Osteoblast (primary cell): ENCODE data around the gene CXCL6. TPM values are rescaled to one million over a fixed set of nuclear protein-coding genes. Genes with fewer than 3 reads are reported as not detected.
A peak's percentile ranks its signal among the peaks of the same experiment; 100 is the strongest.

ENCODE experiments used
- DNase-seq: peaks from one replicate; pipeline ENCODE4 v3.0.0; 2011; ENCODE audit warnings: low spot score, mixed read lengths; ENCODE audit not compliant: insufficient read length; ENCODE audit errors: missing footprints
- H2AFZ ChIP-seq: 2 replicates; pipeline ENCODE4 v1.6.0; 2011; ENCODE audit warnings: mild to moderate bottlenecking, low read length
- H3K27ac ChIP-seq: 2 replicates; pipeline ENCODE4 v1.5.1; 2011; ENCODE audit warnings: mild to moderate bottlenecking, low read depth, low read length, moderate library complexity
- H3K27me3 ChIP-seq: 2 replicates; pipeline ENCODE4 v1.6.0; 2012; ENCODE audit warnings: mild to moderate bottlenecking, control low read depth, inconsistent platforms, low read length, moderate library complexity; ENCODE audit not compliant: insufficient read depth
- H3K36me3 ChIP-seq: 2 replicates; pipeline ENCODE4 v1.5.1; 2011; ENCODE audit warnings: mild to moderate bottlenecking, low read length, control low read depth, moderate library complexity; ENCODE audit not compliant: insufficient read depth
- H3K4me1 ChIP-seq: 2 replicates; pipeline ENCODE4 v1.5.1; 2011; ENCODE audit warnings: mild to moderate bottlenecking, low read length, control low read depth, moderate library complexity; ENCODE audit not compliant: insufficient read depth
- H3K4me2 ChIP-seq: 2 replicates; pipeline ENCODE4 v1.6.0; 2011; ENCODE audit warnings: mild to moderate bottlenecking, low read length; ENCODE audit not compliant: insufficient read depth
- H3K4me3 ChIP-seq: fragments of 200-600 bp; sonication (generic); 3 replicates; pipeline ENCODE4 v1.5.1; 2012; ENCODE audit warnings: mild to moderate bottlenecking, low read length, inconsistent platforms; ENCODE audit not compliant: insufficient read depth
- H3K79me2 ChIP-seq: 2 replicates; pipeline ENCODE4 v1.6.0; 2012; ENCODE audit warnings: mild to moderate bottlenecking, low read length, control low read depth, inconsistent platforms; ENCODE audit not compliant: insufficient read depth
- H3K9me3 ChIP-seq: 2 replicates; pipeline ENCODE4 v1.5.1; 2011; ENCODE audit warnings: low read depth, low read length, control low read depth
- H4K20me1 ChIP-seq: 2 replicates; pipeline ENCODE4 v1.6.0; 2012; ENCODE audit warnings: mild to moderate bottlenecking, low read length, control low read depth; ENCODE audit not compliant: insufficient read depth
- CTCF ChIP-seq: IDR thresholded peaks from 2 replicates; pipeline ENCODE4 v1.5.1; 2011; ENCODE audit warnings: mild to moderate bottlenecking, low read depth, low read length, moderate library complexity; ENCODE audit errors: extremely low read depth
- total RNA-seq: library from RNA; depleted of rRNA; stranded (reverse); fragments of >200 nt; gene quantifications from 2 replicates; pipeline ENCODE4 v1.2.3, GENCODE V29; 2012

CXCL6 gene
- total RNA-seq, 1 donor, result 1.1 TPM

GRCh38 chr4:73844345-73844744 lies 7.9 kb downstream of the CXCL6 start:
- Histone ChIP-seq H3K36me3 (no peaks in the 10 kb centered on the region), H3K9me3 (no peaks in the 10 kb centered on the region), H3K27me3 (no peaks in the 10 kb centered on the region), H4K20me1 (no peaks in the 10 kb centered on the region), H3K4me3 (no peak overlapping the region), H2AFZ (no peak overlapping the region), H3K4me1 (peaks cover 20% of the 10 kb centered on the region), H3K4me2 (peak overlapping the region; percentile 29), H3K27ac (peak overlapping the region; percentile 49), H3K79me2 (no peaks in the 10 kb centered on the region)
- no peak for TF ChIP-seq CTCF
- DNase-seq, result peak; percentile 79

GRCh38 chr4:73844806-73845205 lies 8.3 kb downstream of the CXCL6 start:
- H3K27ac ChIP-seq, result peak overlapping the region; percentile 49

GRCh38 chr4:73847526-73848182 lies 11.2 kb downstream of the CXCL6 start:
- no peak for DNase-seq
- Histone ChIP-seq H4K20me1 (no peaks in the 10 kb centered on the region), H3K4me3 (no peak overlapping the region), H3K36me3 (no peaks in the 10 kb centered on the region), H3K27me3 (peaks cover 2% of the 10 kb centered on the region), H3K9me3 (no peaks in the 10 kb centered on the region), H3K4me1 (peaks cover 16% of the 10 kb centered on the region), H2AFZ (no peak overlapping the region), H3K79me2 (no peaks in the 10 kb centered on the region), H3K4me2 (no peak overlapping the region), H3K27ac (no peak overlapping the region)
- TF ChIP-seq CTCF, result no peak

More at GRCh38 chr4:73844806-73845205, 8.3 kb downstream of the CXCL6 start:
- Histone ChIP-seq H3K27me3 (no peaks in the 10 kb centered on the region), H3K4me2 (peak overlapping the region; percentile 29), H3K4me1 (peaks cover 20% of the 10 kb centered on the region), H4K20me1 (no peaks in the 10 kb centered on the region), H3K4me3 (no peak overlapping the region), H3K79me2 (no peaks in the 10 kb centered on the region), H3K9me3 (no peaks in the 10 kb centered on the region), H2AFZ (no peak overlapping the region), H3K36me3 (no peaks in the 10 kb centered on the region)
- TF ChIP-seq CTCF, result no peak
- no peak for DNase-seq

- no peak for DNase-seq
- Histone ChIP-seq H3K4me3 (no peak overlapping the region), H4K20me1 (no peaks in the 10 kb centered on the region), H3K4me1 (peaks cover 16% of the 10 kb centered on the region), H3K9me3 (no peaks in the 10 kb centered on the region), H3K79me2 (no peaks in the 10 kb centered on the region), H3K36me3 (no peaks in the 10 kb centered on the region), H3K27me3 (peaks cover 2% of the 10 kb centered on the region), H3K27ac (no peak overlapping the region), H3K4me2 (no peak overlapping the region), H2AFZ (no peak overlapping the region)
- no peak for TF ChIP-seq CTCF
Observed at GRCh38 chr4:73848183-73848777, 11.8 kb downstream of the CXCL6 start.
